Right lobe of liver (tissue), 4 donors: ENCODE data around the gene CYP11A1.

Source experiments
- CTCF ChIP-seq, 4 donors: fragments of 200-600 bp in 3 of 4; fragments of 450-650 bp in 1 of 4; IDR thresholded peaks; one replicate each; pipeline versions ENCODE4 v1.5.1 to v1.8.0; 2016 to 2022; ENCODE audit warnings: antibody characterized with exemption in 4 of 4, mild to moderate bottlenecking in 2 of 4
- POLR2A ChIP-seq: fragments of 450-650 bp; IDR thresholded peaks from one replicate; pipeline ENCODE4 v1.6.1; 2017; ENCODE audit warnings: antibody characterized with exemption, mild to moderate bottlenecking
- donor health status: DM: no; HTN: no; CAD: no.
- donor health status: DM: no; HTN: no; CAD: no.
- donor health status: DM: no; HTN: yes; CAD: no.

DNA sequence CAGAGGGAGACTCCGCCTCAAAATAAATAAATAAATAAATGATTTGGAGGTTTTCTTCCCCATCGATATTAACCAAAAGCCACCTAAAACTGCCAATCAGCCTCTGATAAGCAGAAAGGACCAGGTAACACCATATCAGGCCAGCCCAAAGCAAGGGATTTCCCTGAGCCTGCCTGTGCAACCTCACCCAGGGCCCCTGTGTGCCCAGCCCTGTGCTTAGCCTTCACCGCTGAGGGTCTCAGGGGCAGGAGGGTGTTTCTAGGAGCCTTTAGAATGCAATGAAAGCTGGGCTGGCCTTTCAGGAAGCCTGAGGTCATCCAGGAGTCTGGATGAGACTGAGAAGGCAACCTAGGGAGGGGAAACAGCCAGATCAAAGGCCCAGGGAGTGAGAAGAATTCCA is 35.4 kb downstream of the CYP11A1 start:
- TF ChIP-seq CTCF (IDR thresholded peaks at IDR 0.05) (no peak), POLR2A (no peak)
